Measurements from ENCODE around the gene GLO1. TPM values are rescaled to one million over a fixed set of nuclear protein-coding genes. Genes with fewer than 3 reads are reported as not detected.
A peak's percentile ranks its signal among the peaks of the same experiment; 100 is the strongest.

Gene GLO1
- total and polyA plus RNA-seq, 10 donors: 39.9 to 113 (median 79.4) TPM

DNA sequence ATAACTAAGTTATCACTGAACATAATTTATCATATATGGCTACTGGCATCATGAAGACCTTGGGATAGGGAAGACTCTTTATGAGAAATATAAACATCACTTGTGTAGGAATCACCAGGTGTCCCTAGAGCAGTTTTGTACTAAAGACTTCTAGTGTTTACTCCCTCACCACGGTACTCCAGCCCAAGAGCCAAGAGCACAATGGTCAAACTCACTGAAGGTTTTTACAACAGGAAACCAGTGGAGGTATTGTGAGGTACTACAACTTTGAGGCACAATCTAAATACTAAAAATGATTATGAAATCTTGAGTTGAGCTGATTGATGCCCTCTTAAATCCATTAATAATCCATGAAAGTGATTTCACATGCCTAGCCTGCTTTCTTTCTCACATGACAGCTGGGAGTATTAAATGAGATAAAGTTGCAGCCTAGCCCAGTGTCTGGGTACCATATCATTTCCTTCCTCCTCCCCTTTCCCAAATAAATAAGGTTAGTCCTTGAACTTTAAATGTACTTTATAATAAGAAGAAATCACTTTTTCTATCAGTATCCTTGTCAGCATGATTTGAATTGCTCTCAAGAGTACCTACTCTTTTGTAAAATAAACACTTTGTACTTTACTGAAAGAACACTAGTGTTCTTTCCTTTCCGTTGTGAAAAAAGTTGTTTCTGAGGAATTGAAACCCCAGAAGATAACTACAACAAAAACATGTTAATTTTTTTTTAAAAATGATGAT, 26.5 kb downstream of the GLO1 start:
- Histone ChIP-seq H3K36me3 (peaks cover 0 to 69% (median 15%) of the 10 kb centered on the region in 6 donors), H3K4me1 (peaks cover 3 to 78% (median 39%) of the 10 kb centered on the region in 6 donors), H3K9me3 (peaks cover 0 to 5% (median 0%) of the 10 kb centered on the region in 8 donors), H3K27ac (peak overlapping the region; percentile 3 to 89 (median 77)), H3K27me3 (replicated peaks in 1 of 7) (no peaks in the 10 kb centered on the region), H3K4me3 (no peak overlapping the region)
- DNase-seq: no peak
- intact Hi-C loops (cut with DNase I; ENCODE audit: low total_unique reads): no loop called here
- peak in 1 of 3 donors; percentile 6 for TF ChIP-seq POLR2AphosphoS5 (IDR thresholded peaks at IDR 0.05)
- TF ChIP-seq, protein P1, sequence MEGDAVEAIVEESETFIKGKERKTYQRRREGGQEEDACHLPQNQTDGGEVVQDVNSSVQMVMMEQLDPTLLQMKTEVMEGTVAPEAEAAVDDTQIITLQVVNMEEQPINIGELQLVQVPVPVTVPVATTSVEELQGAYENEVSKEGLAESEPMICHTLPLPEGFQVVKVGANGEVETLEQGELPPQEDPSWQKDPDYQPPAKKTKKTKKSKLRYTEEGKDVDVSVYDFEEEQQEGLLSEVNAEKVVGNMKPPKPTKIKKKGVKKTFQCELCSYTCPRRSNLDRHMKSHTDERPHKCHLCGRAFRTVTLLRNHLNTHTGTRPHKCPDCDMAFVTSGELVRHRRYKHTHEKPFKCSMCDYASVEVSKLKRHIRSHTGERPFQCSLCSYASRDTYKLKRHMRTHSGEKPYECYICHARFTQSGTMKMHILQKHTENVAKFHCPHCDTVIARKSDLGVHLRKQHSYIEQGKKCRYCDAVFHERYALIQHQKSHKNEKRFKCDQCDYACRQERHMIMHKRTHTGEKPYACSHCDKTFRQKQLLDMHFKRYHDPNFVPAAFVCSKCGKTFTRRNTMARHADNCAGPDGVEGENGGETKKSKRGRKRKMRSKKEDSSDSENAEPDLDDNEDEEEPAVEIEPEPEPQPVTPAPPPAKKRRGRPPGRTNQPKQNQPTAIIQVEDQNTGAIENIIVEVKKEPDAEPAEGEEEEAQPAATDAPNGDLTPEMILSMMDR (IDR thresholded peaks at IDR 0.05 in 8 of 11, conservative IDR thresholded peaks at IDR 0.05 in 3 of 11): no peak
- no peak for TF ChIP-seq POLR2A (IDR thresholded peaks at IDR 0.05)
- WGBS, 5 donors: 44 to 60% (median 54%) methylated on average over 2 of the region's 2 CpGs

DNA sequence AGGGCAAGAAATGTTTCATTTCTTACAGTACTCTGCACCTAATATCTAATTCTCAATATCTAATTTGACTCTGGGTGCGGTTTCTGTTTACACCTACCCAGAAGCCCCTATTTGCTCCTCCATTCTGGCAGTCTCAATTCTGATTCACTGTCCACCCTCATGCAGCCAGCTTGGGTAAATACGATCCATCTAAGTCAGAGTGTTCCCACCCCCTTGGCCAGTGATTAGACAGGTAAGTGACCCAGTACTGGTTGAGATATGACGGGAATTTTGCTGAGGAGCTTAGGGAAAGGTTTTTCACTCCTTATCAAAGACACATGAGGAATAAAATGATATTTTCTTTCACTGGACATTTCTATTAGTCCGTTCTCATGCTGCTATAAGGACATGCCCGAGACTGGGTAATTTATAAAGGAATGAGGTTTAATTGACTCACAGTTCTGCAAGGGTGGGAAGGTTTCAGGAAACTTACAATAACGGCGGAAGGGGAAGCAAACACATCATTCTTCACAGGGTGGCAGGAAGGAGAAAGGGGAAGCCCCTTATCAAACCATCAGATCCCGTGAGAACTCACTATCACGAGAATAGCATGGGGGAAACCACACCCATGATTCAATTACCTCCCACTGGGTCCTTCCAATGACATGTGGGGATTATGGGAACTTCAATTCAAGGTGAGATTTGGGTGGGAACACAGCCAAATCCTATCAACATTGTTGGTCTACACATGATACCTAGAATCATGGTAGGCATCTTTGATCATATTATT, 29.4 kb downstream of the GLO1 start:
- peaks cover 3 to 70% (median 39%) of the 10 kb centered on the region in 6 donors for H3K4me1 ChIP-seq
- no peaks in the 10 kb centered on the region for H3K27me3 ChIP-seq (replicated peaks in 1 of 7)
- H3K4me3 ChIP-seq: no peak overlapping the region
- WGBS, 5 donors: 25 to 38% (median 33%) methylated on average over 9 of the region's 9 CpGs
- DNase-seq: no peak
- peaks cover 0 to 5% (median 0%) of the 10 kb centered on the region in 8 donors for H3K9me3 ChIP-seq
- peak in 1 of 3 donors; percentile 36 for TF ChIP-seq POLR2AphosphoS5 (IDR thresholded peaks at IDR 0.05)
- TF ChIP-seq, protein P1 (IDR thresholded peaks at IDR 0.05 in 8 of 11, conservative IDR thresholded peaks at IDR 0.05 in 3 of 11): no peak
- no peak for TF ChIP-seq POLR2A (IDR thresholded peaks at IDR 0.05)
- peaks cover 0 to 40% (median 3%) of the 10 kb centered on the region in 6 donors for H3K36me3 ChIP-seq
- H3K27ac ChIP-seq: peak overlapping the region in 5 of 8 donors; percentile 11 to 89 (median 53)
- intact Hi-C loops (cut with DNase I; ENCODE audit: low total_unique reads): no loop called here

DNA sequence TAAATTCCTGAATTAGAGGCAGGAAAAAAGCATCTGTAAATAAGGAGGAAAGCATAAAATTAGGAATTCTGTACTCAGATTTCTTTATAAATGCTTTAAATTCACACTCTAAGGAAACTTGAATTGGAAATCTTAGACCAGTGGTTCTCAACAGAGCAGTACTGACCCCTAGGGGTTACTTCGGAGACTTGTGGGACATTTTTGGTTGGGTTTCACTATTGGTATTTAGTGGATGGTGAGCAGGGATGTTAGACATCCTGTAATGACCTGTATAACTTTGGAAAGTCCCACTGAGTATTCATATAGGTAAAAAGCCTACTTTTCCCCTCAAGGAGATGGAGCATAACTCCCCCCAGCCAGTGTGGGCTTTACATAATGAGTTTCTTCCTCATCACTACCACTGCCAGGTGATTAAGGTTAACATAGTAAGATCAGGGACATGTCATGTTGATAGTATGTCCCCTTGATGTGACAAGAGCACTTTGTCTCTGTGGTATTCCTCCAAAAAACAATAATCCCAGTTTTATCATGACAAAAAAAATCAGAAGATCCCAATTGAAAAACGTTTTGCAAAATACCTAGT, 31.0 kb downstream of the GLO1 start:
- no peak for TF ChIP-seq POLR2AphosphoS5 (IDR thresholded peaks at IDR 0.05)
- TF ChIP-seq, protein P1 (IDR thresholded peaks at IDR 0.05 in 8 of 11, conservative IDR thresholded peaks at IDR 0.05 in 3 of 11): peak in 10 of 11 experiments; percentile 11 to 77 (median 66)
- DNase-seq: no peak
- Histone ChIP-seq H3K27me3 (replicated peaks in 1 of 7) (no peaks in the 10 kb centered on the region), H3K4me3 (no peak overlapping the region), H3K4me1 (peaks cover 3 to 53% (median 25%) of the 10 kb centered on the region in 6 donors), H3K27ac (no peak overlapping the region), H3K9me3 (peaks cover 0 to 5% (median 0%) of the 10 kb centered on the region in 8 donors), H3K36me3 (peaks cover 0 to 24% (median 0%) of the 10 kb centered on the region in 6 donors)
- 12 to 28% (median 20%) methylated on average over 2 of the region's 2 CpGs for WGBS, 5 donors
- intact Hi-C loops (cut with DNase I; ENCODE audit: low total_unique reads): no loop called here

Measured in spleen (tissue), 11 donors.